GM19467 (cell line): ENCODE results near the gene CHRNE.
"Not testable (repeated sequence)": the region's sequence is repeated elsewhere in the genome, so short reads cannot be mapped to it uniquely, and the experiment has no call there.

ENCODE experiments used
- ATAC-seq: cut with Tn5 transposase; IDR thresholded peaks from one replicate; pipeline ENCODE4 v1.9.1; 2021; ENCODE audit warnings: mild to moderate bottlenecking, moderate library complexity; ENCODE audit not compliant: unreplicated experiment

The CHRNE gene

DNA sequence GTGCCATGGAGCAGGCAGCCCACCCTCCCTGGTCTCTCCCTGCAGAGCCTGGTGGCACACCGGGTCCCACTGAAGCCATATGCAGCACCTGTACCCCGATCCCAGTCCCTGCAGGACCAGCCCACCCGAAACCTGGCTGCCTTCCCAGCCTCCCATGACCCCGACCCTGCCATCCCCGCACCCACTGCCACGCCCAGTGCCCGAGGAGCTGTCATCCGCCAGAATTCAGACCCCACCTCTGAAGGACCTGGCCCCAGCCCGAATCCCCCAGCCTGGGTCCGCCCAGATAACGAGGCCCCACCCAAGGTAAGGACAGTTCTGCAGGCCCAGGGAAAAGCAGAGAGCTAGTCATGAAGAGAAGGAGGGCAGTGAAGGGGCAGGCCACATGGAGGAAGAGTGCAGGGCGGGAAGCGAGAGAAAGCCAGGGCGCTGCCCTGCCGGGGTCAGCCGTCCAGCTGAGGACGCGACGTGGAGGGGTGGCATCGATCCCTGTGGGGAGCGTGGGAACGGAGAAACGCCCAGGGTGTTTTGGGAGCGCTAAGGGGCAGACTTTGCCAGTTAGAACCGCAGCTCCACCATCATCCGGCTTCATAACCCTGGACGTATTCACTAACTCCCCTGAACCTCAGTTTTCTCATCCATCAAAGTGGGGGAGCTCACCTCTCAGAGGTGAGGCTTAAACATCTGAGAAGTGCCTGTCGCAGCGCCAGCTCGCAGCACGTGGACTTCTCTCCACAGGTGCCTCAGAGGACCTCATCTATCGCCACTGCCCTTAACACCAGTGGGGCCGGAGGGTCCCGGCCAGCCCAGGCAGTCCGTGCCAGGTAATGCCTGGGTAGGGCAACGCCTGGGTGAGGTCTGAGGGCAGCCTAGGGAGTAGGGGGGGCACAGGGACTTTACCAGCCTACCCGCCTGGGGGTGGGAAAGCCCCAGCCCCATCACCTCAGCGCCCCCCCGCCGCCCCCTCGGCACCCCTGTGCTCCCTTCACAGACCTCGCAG is 11.2 kb downstream of the CHRNE start:
- ATAC-seq, result no peak

DNA sequence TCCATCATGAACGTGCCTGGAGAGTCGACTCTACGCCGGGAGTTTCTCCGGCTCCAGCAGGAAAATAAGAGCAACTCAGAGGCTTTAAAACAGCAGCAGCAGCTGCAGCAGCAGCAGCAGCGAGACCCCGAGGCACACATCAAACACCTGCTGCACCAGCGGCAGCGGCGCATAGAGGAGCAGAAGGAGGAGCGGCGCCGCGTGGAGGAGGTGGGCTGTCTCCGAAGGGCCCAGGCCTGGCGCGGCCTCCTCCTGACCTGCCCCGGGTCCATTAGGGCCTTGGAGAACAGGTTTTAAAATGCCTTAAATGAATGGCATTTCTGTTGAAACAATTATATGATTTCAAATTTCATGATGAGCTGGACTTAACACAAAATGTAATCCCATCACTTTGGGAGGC is 15.3 kb downstream of the CHRNE start:
- ATAC-seq, result no peak

DNA sequence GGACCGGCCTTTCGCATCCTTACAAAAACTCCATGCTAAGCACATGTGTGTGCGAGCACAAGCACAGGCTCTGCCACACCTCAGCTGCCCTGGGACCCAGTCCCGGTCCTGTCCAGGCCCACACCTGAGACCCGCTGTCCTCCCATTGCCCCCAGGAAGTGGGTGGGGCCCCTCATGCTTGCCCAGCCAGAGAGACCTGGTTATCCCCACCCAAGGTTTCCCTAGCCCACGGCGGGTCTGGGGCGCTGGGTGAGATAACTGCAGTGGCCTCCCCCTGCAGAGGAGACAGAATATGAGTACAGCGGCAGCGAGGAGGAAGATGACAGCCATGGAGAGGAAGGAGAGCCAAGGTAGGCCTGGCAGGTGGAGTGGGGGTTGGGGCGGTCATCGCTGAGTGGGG is 16.1 kb downstream of the CHRNE start:
- ATAC-seq, result no peak

DNA sequence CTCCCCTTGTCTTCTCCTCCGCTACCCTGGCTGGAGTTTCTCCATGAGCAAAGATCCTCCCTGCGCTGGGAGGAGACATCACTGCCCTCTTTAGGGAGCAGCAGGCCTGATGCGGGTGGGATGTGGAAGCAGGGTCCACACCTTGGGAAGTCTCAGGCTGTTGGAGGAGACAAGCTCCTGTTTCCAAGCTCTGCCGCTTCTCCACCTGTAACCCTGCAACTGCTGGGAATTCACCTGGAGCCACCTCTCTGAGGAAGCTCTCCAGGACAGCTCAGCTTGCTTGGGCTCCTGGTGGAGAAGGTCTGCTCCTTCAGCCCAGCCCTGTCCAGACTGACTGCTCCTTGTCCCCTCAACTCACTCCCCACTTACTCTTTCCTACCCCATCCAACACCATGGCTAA is 18.4 kb downstream of the CHRNE start:
- ATAC-seq, result no peak

DNA sequence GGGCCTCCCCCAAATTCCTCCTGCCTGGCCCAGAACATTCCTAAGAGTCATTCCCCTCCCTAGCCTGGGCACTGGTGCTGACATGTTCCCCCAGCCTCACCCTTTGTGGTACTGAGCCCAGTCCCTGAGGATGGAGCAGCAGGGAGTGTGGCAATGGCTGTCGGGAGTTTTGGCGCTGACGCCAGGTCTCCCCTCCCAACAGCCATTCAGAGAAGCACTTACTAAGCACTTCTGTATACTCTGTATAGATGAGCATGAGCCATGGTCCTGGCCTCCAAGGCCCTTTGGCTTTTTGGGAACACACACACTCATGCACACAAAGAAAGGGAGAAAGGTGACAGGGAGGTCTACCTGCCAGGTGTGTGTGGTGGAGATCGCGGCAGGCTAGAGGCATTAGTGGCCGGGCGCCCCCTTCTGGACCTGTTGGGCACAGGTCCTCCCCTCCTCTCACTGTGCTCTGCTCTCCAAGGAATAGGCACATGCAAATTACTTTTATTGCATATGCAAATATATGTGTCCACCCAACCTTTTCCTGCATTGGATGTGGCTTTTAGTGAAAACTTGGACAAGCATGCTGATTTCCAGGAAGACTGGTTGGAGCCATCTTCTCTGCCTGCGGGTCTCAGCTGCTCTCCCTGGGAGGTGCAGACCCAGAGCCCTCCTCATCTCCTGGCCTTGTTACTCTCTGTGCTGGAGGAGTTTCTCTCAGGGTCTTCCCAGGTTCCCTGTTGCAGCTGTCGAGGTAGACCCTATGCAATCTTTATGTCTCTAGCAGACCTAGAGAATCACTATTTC is 20.9 kb downstream of the CHRNE start:
- ATAC-seq, result no peak

DNA sequence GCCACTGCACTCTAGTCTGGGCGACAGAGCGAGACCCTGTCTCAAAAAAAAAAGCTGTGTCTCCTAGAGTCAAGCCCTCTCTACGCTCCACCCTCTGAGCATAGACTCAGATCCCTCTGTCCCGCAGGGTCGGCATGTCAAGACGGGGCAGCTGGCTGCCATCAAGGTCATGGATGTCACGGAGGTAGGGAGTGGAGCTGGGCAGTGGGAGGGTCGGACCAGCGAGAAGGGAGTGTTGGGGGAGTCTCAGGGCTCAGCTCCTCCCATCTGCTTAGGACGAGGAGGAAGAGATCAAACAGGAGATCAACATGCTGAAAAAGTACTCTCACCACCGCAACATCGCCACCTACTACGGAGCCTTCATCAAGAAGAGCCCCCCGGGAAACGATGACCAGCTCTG is 22.0 kb downstream of the CHRNE start:
- no peak for ATAC-seq

DNA sequence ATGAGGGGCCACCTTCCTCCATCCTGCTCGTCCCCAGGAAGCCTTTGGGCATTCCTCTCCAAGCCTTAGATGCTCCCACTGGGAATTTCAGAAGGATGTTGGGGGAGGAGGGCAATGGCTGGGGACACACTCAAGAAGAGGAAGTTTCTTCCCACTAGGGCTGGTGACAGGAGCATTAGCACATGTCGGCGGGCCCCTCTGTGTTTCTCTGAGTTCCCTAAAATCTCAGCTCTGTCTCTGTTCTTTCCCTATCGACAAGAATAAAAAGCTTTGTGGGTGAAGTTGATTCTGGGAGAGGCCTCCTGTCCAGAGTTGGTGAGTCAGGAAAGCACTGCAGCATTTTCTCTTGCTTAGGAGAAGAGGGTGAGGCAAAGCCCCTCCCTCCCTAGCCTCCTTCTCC is 23.3 kb downstream of the CHRNE start:
- no peak for ATAC-seq

DNA sequence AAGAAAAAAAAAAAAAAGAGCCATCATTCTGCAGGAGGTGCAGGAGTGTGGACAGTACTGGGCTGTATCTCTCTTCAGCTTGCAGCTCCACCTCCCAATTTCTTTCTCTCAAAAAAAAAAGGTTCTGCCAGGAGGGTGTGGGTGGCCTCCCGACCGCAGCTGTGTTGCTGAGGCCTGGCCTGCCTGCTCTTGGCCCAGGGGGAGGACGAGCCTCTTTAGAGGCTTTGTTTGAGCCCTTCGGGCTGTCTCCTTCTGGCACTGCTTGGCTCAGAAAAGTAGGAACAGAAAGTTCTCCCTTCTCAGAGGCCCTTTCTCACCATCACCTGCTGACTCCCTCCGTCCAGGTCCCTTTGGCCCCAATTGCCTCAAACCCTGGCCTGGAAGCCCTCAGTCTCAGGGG is 25.8 kb downstream of the CHRNE start:
- no peak for ATAC-seq

DNA sequence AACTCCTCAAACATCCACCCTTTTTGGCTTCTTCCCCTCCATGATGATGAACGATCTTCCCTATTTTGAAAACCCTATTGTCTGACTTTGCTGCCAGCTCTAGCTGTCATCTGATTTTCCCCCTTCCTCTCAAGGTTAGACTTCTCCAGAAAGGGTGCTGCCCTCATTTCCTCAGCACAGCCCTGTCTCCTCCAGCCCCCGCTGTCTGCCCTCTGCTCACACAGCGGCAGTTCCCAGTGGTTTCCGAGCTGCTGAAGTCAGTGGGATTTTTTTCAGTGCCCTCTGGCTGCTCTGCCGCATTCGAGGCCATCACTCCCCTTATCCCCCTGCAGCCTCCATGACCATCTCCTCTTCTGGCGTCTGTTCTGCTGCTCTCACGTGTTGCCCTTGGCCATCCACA is 30.1 kb downstream of the CHRNE start:
- no peak for ATAC-seq

DNA sequence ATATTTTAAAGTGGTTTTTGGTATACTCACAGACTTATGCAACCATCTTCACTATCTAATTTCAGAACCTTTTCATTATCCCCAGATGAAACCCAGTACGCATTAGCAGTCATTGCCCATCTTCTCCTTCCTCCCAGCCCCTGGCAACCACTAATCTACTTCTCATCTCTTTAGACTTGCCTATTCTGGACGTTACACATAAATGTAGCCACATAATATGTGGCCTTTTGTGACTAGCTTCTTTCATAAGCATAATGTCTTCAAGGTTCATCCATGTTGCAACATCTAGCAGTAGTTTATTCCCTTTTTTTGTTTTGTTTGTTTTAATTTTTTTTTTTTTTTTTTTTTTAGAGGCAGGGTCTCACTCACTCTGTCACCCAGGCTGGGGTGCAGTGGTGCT is 32.0 kb downstream of the CHRNE start:
- ATAC-seq, result no peak

DNA sequence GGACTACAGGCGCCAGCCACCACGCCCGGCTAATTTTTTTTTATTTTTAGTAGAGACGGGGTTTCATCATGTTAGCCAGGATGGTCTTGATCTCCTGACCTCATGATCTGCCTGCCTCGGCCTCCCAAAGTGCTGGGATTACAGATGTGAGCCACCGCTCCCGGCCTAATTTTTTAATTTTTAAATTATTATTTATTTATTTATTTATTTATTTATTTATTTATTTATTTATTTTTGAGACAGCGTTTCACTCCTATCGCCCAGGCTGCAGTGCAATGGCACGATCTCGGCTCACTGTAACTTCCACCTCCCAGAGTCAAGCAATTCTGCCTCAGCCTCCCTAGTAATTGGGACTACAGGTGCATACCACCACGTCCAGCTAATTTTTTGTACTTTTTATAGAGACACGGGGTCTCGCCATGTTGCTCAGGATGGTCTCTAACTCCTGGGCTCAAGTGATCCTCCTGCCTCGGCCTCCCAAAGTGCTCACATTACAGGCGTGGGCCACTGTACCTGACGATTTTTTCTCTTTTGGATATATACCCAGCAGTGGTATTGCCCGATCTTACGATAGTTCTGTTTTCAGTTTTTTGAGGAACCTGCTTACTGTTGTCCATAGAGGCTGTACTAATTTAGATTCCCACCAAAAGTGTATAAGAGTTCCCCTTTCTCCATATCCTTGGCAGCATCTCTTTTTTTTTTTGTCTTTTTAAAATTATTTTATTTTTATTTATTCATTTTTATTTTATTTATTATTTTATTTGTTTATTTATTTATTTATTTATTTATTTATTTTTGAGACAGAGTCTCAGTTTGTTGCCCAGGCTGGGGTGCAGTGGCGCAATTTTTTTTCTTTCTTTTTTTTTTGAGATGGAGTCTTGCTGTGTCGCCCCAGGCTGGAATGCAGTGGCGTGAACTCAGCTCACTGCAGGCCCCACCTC is 33.6 kb downstream of the CHRNE start:
- ATAC-seq, result not testable (repeated sequence)

DNA sequence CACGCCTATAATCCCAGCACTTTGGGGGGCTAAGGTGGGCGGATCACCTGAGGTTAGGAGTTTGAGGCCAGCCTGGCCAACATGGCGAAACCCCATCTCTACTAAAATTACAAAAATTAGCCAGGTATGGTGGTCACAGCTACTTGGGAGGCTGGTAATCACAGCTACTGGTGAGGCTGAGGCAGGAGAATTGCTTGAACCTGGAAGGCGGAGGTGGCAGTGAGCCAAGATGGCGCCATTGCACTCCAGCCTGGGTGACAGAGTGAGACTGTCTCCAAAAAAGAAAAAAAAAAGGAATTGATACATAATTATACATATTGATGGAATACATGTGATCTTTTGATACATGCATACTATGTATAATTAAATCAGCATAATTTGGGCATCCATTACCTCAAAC is 35.4 kb downstream of the CHRNE start:
- not testable (repeated sequence) for ATAC-seq

DNA sequence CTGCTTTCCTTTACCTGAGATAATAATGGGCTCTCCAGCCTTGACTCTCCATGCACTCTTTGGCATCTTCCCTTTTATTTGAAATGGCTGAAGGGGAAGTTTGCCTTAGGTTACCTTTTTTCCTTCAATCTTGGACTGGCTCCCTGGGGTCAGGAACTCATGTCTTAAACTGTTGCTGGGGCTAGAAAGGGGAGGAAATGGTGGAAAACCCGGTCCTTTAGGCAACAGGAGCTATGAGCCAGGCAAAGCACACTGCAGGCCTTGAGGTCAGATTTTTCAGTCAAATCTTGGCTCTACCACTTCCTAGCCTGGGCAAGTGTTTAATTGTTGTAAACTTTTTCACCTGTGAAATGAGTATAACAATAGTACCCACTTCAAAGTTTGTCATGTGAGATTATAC is 39.6 kb downstream of the CHRNE start:
- no peak for ATAC-seq

DNA sequence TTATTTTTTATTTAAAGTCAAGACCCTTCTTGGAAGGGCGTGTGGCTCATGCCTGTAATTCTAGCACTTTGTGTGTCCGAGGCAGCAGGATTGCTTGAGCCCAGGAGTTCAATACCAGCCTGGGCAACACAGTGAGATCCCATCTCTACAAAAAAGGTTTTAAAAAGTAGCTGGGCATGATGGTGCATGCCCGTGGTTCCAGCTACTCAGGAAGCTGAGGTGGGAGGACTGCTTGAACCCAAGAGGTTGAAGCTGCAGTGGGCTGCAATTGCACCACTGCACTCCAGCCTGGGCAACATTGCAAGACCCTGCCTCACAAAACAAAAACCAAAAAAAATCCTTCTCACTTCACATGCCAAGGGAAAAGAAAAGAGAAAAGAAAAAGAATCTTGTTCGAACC is 40.2 kb downstream of the CHRNE start:
- no peak for ATAC-seq

DNA sequence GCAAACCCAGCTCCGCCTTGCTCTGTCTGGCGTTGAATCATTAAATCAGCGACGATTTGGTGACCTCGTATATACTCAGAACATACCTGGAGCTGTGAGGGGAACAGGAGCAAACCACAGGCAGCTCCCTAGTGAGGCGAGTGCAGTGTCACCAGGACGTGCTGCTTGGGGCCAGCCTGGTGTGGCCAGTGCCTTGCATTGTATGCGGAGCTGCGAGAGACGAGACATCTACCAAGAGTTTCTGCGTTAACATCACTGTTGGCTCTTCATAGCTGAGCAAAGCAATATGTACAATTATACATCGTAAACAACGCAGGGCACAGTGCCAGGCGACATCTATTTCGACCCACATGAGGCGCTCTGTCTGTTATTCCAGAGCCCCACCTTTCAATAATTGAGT is 41.8 kb downstream of the CHRNE start:
- ATAC-seq, result no peak

DNA sequence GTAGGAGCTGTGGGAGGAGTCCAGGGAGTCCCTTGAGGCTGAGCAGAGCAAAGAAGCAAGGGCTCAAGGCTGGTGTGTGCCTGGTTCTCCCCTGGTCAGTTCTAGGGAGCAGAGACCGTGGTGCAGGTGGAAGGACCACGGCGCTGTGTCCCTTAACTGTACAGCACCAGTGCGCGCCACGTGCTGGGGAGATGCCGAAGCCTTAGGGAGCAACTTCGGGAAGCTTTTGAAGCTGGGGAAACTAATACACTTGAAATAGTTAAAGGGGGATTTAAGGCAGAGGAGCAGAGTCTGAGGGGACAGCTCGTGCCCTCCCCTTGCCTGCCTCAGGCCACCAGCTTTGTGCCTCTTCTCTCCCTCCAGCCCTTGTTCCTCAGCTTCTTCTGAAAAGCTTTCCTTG is 42.2 kb downstream of the CHRNE start:
- ATAC-seq, result no peak

DNA sequence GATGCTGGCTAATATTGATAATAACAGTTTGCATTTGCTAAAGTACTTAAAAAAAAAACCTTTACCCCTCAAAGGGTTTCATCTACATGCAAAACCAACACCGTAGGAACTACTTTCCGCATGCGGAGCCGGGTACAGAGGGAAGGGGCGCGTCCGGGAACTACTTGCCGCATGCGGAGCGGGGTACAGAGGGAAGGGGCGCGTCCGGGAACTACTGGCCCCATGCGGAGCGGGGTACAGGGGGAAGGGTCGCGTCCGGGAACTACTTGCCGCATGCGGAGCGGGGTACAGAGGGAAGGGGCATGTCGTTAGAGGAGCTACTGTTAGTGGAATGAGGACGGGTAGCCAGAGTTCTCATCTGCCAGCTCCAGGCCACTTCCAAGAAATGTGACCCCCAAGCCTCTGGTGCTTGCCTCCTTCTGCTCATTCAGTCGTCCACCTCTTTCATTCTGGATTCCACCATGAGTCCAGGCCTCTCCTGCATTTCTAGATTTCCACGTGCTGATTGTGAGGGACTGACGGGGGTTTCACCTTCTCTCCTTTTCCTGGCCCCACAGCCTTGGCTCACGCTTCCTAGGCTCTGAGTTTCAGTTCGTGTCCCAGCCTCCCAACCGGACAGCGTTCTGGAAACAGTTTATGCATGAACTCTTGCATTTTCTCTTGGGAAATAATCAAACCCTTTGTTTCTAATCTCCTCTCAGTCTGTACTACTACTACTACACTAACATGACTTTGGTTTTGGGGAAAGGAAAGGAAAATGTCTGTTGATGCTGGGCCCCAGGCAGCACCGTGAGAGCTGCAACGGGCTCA is 42.9 kb downstream of the CHRNE start:
- no peak for ATAC-seq

DNA sequence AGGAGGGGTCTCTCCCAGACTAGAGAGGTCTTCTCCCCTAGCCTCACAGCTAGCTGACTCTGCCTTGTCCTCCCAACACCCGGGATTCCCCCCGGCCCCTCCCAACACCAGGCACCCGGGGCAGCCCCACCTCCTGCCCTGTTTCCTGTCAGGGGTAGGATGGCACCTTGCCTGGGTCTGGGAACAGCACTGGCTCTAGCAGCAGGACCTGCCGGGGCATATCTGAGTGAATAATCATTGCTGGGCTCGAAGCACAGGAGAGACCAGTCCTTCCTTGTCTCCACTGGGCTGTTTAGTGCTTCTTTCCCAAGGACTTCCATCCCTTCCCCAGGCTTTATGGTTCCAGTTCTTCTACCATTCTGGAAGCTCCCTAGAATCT is 44.0 kb downstream of the CHRNE start:
- no peak for ATAC-seq

DNA sequence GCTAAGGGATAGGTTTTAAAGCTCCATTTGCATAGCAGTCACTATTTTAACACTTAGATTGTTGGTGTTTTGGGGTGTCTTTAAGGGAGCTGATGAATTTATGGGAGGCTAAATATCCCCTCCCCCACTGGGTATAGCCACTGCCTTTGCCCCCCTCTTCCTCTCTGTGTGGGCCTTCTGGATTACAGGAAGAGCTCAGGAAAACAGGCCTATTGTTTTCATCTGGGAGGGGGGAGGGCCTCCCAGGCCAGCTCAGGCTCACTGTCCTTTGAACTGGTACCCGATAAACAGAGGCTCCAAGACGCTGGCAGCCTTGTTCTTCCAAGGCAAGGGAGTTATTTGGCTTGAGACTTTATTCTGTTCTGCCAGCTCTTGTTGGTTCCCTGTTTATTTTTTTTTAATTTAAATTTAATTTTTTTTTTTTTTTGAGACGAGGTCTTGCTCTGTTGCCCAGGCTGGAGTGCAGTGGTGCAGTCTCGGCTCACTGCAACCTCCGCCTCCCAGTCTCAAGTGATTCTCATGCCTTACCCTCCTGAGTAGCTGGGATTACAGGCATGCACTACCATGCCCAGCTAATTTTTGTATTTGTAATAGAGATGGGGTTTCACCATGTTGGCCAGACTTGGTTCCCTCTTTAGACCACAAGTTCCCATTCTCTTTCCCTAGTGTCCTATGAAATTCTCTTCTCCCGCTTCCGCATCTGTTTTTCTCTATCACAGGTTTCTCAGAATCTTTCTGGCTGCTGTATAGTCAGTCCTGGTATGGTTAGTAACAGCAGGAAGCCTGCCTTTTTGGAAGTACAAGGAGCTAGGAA is 44.6 kb downstream of the CHRNE start:
- no peak for ATAC-seq
